Stimulated activated CD8-positive, alpha-beta memory T cell treated with anti-CD3 and anti-CD28 coated beads, Interleukin-15, amount 100 ng/mL, for 4 hours (primary cell): Measurements from ENCODE around the gene C13orf46.

Source experiments
- DNase-seq, 2 donors: peaks; one replicate each; pipeline ENCODE4 v3.0.0-alpha.2; 2020; ENCODE audit warnings: low read depth in 2 of 2

Gene C13orf46

DNA sequence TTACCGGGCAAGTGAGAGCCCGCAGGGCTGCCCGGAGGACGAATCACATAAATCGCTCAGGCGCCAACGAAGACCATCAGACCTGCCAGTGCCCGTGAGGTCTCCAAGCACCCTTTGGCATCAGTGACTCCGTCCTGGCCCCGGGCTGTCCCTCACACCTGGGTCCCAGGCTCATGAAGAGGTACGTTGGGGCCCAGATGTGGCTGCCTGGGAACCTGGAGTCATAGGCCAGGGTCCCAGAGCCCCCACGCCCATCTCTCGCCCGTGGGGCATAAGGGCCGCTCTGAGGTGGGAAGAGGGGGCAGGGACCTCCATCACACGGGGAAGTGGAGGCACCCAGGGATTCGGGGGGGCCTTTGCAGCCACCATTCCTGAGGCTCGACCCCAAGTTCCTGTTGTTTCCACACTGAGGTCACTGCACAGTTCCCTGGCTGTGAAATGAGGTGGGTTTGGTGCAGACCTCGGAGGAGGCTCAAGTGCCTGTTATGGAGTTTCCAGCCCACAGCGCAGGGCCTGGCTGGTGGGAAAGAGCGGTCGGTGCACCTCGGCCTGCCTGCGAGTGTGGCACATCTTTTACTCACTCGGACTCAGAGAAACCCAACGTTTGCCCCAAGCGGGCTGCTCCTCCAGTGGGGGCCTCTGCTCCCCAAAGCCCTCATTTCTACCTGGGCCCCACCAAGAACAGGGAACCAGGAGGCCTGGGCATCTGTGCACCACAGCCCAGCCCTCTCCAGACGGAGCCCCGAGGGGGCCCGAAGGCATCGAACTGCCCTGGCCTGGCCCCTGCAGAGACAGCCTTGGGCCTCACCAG is 35.9 kb upstream of the C13orf46 start:
- no peak for DNase-seq

DNA sequence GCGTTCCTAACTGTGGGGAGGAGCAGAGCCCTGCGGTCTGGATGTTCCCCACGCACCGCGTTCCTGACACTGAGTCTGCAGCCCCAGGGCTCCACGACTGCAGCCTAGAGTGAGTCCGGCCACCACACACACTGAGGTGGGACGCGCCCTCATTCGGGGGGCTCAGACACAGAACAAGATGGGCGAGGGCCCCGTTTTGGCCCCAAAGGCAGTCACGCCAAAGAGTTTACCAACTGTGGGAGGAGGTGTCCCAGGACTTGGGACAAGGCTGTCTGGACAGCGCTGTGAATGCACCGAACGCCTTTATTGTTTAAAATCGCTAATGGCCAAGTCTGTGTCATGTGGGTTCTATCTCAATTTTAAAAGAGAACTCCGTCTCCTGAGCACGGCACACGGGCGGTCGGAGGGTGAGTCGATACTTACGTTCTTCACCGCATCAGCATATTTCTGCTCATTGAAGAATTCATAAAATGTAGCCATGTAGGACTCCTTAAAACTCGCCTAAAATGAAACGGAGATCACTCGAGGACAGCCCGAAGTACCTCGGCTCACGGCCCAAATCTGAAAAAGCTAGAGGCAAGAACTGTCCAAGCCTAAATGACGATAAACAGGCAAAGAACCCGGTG is 35.2 kb upstream of the C13orf46 start:
- DNase-seq: no peak

- DNase-seq: no peak
Observed at GRCh38 chr13:114007566-114007965, 33.7 kb upstream of the C13orf46 start.

- no peak for DNase-seq
Observed at GRCh38 chr13:114005206-114005724, 31.4 kb upstream of the C13orf46 start.

DNA sequence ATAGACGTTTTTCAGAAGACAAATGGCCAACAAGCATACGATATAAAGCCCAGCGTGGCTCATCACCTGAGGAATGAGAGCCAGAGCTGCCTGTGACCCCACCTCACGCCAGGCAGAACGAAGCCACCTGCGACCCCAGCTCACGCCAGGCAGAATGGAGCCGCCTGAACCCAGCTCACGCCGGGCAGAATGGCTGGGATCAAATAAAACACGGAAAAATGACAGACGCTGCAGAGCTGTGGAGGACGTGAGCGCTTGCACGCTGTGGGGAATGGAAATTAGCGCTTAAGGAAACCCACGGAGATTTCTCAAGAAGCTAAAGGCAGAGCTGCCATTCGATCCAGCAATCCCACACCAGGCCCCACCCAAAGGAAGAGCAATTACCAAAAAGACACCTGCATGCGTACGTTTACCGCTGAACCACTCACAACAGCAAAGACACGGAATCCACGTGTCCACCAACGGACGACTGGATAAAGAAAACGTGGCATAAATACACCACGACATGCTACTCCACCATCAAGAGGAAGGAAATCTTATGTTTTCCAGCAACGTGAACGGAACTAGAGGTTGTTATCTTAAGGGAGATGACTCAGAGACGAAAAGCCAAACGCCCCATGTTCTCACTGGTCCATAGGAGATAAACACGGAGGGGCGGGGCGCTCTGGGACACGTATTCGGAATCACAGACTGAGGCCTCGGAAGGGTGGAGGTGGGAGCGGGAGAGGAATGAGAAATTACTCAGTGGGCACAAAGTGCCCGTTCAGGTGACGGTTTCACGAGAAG is 30.7 kb upstream of the C13orf46 start:
- DNase-seq: no peak

GRCh38 chr13:114002771-114003321 is 29.0 kb upstream of the C13orf46 start:
- DNase-seq: no peak

DNA sequence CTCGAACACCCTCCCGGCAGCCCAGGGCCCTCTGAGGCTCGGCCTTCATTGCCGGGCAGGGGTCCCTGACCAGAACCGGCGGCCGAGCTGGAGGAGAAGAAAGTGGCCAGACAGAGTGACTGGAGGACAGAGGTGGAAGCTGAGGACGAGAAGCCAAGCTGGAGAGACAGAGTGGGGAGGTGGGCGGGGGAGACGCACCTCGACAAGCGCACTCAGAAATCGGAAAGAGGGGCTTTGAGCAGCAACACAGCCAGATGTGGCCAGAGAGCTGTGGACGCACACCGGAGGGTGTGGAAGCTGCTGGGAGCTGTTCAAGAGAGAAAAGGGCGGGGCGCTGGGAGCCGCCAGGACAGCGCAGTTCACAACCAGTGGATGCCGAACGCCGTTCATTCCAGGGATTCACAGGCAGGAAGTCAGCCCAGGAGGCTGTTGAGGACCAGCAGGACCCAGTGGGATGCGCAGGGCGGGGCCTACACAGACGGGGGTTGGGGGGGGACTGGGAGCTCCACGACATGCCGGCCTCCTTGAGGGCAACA is 28.2 kb upstream of the C13orf46 start:
- DNase-seq: no peak

DNA sequence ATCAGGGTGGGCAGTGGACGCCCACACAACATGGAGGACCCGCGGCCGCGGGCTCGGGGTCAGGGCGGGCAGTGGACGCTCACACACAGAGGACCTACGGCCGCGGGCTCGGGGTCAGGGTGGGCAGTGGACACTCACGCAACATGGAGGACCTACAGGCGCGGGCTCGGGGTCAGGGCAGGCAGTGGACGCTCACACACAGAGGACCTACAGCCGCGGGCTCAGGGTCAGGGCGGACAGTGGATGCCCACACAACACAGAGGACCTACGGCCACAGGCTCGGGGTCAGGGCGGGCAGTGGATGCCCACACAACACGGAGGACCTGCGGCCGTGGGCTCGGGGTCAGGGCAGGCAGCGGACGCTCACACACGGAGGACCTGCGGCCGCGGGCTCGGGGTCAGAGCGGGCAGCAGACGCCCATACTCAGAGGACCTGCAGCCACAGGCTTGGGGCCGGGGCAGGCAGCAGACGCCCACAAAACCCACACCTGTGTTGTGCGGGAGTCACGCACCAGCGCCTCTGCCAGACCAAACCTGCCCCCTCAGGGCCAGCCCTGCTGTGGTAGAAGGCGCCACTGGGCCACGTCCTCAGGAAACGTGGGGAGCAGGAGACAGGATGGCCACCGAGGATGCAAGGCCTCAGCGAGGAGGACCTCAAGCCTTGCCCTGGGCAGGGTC is 27.6 kb upstream of the C13orf46 start:
- DNase-seq: no peak

DNA sequence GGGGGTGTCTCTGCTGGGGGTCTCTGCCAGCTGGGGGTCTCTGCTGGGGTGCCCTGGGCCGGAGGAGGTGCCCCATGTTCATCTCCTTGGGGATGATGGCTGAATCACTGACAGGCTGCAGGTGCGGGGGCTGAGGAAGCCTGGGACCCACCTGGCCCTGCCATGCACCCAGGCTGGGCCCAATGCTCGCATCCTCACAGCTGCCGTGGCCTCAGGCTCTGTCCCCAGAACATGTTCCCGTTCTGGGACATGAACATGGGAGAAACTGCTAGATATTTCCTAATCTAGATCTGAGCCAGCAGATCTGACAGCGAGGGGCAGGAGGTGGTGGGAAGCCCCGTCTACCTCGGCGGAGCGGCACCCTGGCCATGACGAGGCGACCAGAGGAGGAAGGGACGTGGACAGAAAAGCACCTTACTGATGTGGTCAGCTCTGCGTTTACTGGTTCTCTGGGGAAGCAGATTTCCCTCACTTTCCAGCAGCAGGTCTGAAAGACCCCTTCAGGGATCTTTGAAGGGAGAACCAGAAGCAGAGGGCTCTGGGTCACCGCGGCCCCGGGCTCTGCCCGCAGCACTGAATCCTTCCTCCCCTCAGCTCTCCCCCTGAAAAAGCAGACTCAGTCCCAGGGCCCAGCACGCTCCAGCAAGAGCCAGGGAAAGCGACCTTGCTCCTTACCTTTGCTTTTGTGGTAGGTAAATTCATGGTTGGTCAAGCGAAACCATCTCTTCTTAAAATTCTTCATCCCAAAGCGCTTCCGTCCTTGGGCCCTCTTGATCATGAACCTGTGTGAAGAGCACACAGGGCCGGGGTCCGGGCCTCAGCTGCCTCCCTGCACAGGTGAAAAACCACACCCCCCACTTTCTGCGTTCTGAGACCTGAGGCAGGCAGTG is 26.5 kb upstream of the C13orf46 start:
- DNase-seq: no peak

DNA sequence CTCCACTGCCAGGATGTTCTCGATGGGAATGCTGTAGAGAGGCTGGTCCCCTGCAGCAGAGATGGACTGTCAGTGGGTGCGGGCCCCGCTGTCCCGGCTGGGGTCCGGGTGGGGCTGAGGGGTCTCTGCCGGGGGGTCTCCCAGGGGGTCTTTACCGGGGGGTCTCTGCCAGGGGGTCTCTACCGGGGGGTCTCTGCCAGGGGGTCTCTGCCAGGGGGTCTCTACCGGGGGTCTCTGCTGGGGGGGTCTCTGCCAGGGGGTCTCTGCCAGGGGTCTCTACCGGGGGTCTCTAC is 25.7 kb upstream of the C13orf46 start:
- no peak for DNase-seq

DNA sequence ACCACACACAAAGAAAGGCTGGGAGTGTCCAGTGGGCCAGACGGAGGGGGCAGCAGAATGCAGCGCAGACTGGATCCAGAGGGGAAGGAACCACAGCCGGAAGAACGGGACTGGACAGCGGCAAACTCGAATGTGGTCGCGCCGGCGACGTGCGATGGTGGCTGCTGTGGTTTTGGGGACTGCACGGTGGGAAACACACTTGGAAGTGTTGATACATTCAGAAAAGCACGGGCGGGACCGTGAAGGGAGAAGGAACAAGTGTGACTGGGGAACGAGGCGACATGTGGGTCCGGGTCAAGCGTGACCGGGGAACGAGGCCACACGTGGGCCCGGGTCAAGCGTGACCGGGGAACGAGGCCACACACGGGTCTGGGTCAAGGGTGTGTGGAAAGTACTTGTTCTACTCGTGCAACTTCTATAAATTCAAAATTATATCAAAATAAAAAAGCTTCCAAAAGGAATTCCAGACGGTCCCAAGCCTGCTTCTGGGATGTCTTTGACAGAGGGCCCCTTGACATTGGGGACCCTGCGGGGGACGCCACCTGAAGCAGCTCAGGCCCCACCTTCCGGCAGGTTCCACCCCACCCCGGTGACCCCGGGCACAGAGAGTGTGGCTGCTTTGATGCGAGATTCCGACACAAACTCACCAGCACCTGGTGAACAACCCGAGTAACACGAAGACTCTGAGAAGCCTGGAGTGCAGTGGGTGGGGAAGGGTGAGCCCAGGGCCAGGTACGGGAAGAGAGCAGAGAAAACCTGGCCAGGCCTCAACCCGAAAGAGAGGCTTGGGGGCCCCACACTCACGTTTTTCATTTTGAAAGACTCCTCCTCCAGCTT is 25.1 kb upstream of the C13orf46 start:
- no peak for DNase-seq

DNA sequence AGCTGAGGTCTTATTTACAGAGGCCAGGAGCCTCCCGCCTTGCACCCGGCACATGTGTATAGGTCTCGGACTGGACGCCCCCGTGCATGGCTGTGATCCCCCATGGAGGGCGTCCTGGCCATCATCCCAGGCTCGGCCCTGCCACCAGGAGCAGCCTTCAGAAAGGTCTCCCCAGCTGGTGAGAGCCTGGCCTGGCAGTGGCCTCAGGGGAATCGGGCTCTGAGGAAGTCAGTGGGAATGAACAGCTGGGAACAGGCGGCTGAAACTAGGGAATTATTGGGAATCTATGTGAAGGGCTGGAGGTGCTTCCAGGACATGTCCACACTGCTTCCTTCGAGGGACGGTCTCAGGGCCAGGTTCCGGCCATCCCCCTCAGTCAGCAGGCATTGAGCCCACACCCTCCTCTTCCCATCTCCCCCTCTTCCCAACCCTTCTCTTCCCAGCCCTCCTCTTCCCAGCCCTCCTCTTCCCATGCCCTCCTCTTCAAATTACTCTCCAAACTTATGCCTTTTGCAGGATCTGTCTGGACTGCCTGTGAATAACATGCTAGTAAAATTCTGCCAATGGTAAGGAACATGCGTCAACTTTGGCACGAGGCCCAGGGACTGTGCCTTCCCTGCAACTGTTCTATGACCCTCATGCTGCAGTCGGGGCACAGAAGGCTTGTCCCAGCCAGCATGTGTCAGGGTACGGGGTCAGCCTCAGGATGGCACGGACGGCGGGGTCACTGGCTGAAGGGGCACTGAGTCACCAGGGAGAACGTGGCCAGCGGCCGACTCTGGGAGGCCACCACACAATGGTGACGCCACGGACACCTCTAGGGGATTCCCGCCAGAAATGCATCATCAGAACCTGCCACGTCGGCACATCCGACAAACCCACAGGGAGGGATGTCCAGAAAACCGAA is 24.2 kb upstream of the C13orf46 start:
- no peak for DNase-seq

DNA sequence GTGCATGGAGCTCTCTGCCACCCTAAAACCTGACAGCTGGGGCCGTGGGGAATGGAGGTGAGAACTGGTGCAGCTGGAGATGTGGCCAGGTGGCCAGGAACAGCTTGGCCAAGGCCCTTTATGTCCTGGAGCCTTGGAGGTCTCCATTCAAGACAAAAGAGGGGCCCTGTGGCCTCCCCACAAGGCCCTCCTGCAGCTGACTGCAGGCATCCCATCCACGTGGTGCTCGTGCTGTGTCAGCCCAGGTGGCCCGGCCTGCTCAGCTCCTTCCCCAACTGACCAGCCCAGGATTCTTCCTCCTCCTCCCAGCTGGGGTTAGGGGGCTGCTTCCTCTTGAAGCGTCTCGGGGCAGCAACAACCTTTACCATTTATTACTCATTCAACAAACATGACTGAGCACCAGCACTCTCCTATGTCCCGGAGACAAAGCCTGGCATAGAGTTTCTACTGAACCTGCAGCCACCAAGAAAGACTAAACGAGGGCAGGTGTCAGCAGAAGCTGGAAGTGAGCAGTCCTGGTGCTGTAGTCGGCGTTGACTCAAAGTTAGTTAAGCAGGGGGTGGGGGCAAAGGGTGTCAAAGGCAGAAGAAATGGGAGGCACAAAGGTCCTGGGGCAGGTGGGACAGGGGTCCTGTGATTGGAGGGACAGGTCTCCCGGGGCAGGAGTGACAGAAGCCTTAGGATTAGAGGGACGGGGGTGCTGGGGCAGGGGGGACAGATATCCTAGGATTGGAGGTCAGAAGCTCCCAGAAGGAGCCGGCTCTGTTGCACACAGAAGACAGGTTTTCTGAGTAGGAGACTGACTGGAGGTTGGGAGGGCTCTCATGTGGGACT is 23.3 kb upstream of the C13orf46 start:
- no peak for DNase-seq

GRCh38 chr13:113996081-113996911 is 22.4 kb upstream of the C13orf46 start:
- DNase-seq: no peak

GRCh38 chr13:113995051-113995601 is 21.2 kb upstream of the C13orf46 start:
- no peak for DNase-seq

GRCh38 chr13:113992276-113993005 is 18.6 kb upstream of the C13orf46 start:
- no peak for DNase-seq
